ENCODE measurements around the gene LARGE1.

The LARGE1 gene

GRCh38 chr22:33539202-33539901, 380.9 kb downstream of the LARGE1 start:
- no peak for DNase-seq

DNA sequence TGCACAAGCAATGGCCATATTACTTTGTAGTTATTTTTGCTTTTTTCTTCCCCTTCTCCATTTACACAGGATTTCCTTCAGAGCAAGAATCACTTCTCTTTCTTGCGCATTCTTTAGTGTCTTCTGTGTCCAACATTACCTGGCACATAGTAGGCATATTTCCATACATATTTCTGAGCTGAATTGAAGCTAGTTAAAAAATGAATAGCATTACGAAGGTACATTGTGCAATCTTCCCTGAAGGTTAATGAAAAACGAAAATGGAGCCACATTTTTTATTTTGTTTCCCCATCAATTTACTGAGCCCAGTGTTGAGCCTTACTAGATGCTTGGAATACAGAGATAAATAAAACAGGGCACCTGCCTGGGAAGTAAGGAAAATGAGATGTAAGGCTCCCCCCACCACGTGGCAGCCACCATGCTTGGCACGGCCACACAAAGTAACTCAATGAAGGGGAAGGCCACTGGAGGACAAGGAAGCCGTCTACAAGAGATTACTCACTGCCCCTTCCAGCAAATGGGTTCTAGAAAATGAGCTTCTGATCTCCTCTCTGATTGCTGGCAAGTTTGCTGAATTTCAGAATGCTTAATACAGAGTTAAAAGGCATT, 381.9 kb downstream of the LARGE1 start:
- DNase-seq, result no peak

- DNase-seq, result no peak
Measured at GRCh38 chr22:33537059-33537458, 383.2 kb downstream of the LARGE1 start.

DNA sequence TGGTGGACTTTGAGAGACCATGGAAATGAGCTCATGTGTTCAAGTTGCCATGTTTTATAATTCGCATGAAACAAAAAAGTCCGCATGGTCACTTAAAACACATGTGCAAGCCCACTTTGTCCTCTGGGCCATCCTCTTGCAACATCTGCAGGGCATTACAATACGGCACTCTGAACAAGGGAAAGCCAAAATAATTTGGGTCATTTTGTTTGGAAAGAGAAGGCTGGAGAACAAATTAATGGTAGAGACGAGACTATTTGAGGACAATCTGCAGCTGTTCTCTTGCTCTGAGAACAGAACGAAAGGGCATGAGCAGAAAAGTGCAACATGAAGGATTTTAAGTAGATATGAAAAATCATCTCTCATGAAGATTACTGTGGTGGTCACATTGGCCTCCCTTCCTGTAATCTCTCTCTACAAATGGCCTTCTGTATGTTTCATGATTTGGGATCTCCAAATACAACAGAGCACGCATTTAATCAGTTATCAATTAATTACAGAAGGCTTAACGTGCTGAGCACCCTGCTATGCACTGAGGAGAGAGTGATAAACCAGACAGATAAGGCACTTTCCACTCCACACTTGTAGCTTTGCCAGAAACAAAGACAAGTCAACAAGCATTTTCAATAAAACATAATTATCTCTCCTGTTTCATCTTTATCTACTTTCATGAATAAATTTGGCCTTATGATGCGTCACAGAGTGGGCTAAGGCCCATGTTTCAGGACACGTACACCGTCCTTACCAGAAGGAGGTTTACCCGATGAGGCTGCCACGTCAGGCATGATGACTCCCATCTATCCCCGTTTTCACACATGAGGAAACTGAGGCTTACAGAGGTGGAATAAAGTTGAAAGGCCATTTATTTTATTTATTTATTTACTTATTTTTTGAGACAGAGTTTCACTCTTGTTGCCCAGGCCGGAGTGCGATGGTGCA, 384.1 kb downstream of the LARGE1 start:
- DNase-seq, result no peak

DNA sequence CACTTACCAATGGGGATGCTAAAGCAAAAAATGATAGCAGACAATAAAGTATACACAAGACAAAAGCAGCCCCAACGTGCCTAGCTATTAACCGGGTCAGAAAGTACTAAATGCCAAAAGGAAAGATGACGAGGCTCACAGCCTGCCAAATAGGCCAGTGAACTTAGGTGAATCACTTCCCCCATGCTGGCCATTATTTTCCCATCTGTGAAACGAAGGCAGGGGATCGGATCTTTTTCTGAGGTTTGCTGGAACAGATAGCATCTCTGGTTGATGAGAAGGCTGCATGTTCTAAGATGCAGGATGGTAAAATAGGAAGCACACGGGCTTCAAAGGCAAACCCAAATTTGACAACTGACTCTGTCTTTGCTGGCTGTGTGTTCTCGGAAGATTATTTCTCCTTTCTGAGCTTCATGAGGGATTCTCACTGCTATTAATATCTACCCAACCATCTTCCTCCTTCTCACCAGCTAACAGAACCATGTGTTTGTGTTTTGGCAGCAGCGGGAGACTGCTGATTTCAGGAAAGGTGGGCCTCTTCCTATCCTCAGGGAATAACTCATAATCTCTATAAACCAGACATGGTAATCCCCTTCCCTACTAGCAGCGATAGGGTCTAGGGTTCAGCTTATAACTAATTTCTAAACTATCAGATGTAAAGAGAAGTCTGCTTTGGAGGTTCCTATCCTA, 390.7 kb downstream of the LARGE1 start:
- DNase-seq, result no peak

DNA sequence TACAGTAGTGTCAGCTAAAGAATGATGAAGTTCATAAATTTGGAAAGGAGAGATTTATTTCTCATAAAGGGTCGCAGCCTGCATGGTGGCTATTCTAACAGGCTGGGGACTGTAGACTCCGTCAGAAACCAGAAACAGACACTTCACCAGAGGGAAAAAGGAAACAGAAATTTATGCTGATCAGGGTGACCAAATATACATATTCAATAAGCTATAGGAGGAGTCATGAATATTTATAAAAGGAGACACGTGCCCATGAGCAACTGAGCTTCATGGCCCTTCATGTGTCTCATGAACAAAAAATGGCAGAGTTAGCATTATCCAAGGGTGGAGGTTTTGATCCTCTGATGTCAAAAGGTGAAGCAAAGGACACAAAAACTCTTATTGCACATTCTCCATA, 392.1 kb downstream of the LARGE1 start:
- no peak for DNase-seq

DNA sequence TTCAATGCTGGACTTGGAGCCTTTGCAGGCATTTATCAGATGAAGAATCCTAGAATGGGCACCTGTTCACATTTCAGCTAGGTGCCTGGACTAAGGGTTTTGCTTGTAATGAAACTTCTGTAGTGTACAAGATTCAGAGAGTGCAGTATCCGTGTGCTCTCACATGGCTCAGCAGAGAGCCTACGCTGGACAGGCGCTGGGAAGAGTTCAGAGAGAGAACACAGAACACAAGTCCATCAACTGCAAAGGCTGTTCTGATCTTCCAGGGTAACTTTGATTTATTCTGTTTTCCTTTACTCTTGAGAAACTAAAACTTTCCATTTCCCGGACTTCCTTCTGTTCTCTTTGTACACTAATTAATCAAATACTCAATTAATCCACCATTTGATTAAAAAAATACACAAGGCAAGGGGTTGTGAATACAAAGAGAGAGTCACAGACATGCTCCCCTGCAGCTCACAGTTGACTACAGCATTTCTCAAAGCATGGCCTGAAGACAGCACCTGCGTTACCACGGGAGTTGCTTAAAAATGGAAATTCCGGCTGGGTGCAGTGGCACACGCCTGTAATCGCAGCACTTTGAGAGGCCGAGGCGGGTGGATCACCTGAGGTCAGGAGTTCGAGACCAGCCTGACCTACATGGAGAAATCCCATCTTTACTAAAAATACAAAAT, 393.7 kb downstream of the LARGE1 start:
- DNase-seq, result no peak

GRCh38 chr22:33524511-33525260, 395.6 kb downstream of the LARGE1 start:
- DNase-seq, result no peak

GRCh38 chr22:33521879-33522665, 398.2 kb downstream of the LARGE1 start:
- DNase-seq, result no peak

- DNase-seq, result no peak
Measured at GRCh38 chr22:33520904-33521780, 399.1 kb downstream of the LARGE1 start.

- no peak for DNase-seq
Measured at GRCh38 chr22:33519974-33520903, 400.0 kb downstream of the LARGE1 start.

DNA sequence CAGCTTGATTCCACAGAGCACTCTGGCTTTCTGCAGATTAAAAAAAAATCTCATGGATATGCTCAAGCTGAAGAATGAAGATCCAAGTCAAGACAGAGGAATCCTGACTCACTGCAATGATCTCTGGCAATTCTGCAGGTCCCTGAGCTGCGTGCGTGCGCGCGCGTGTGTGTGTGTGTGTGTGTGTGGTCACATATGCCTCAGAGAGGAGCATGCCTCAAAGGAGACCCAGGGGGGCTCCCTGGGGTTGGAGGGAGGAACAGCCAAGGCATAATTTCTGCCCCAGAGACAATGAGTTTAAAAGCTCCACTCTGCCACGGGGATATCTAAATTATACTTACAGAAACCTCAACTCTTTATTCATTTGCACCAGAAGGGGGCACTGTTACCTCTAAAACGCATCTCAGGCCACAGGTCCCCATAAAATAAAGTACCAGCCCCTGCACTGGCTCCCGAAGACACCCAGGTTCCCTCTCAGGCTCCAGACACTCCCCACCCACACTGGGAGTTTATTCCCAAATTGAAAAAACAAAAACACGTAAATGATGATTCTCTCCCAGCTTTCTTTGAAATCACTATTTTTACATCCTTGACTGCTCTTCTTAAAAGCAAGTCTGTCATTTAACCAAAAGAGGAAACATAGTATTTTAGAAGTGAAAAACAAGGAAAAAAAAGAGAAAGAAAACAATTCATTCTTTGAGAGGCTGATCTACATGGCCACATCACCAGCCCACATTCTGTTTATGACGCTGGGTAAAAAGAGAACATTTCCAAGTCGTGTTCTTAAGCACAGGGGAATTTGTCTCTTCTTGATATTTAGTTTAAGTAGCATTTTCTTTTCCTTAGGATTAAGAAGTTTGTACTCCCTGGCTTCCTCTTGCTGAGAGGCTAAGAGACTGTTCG, 401.0 kb downstream of the LARGE1 start:
- no peak for DNase-seq

DNA sequence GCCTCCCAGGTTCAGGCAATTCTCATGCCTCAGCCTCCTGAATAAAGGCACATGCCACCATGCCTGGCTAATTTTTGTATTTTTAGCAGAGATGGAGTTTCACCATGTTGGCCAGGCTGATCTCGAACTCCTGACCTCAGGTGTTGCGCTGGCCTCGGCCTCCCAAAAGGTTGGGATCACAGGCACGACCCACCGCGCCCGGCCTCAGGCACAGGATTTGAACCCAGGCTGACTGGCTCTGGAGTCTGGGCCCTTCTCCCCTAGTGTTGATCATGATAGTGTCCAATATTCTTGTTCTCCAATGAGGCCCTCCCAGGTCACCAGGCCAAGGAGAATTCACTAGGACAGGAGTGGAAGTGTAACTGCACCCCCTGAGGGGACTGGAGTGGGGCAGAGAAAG, 401.9 kb downstream of the LARGE1 start:
- DNase-seq, result no peak

DNA sequence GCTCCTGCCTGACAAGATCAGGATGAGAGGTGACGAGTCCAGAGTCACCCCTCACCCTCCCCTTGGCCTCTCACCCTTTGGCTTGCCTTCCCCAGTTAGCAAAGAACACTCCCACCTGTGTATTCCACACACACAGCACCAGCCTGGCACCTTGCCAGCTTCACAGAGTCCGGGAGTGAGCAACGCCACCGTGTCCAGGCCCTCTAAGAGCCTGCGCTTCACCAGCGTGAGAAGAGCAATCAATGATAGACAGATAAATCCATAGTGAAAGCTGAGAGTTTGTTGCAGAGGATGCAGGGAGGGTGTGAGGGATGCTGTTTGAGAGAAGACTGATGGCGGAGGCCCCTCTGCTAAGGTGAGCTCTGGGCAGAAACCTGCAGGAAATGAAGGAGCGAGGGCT, 404.5 kb downstream of the LARGE1 start:
- no peak for DNase-seq

GRCh38 chr22:33513388-33514338, 406.6 kb downstream of the LARGE1 start:
- DNase-seq, result no peak

DNA sequence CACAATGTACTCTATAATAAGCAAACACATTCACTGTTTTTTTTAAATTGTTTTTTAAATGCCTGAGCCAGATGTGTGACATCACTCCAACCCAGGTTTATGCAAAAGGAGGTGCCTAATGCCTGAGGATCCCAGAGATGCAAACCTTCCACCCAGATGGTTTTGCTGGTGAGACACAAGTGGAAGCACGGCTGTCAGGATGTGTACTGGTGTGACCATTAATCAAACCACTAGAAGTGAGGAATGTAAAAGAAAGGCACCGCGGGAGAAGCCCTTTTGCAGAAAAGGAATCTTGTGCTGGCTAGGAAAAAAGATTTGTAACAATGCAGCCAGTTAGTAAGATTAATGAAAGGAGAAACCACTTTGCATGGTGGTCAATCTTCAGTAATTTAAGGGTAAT, 407.4 kb downstream of the LARGE1 start:
- DNase-seq, result no peak

All from stimulated activated naive CD4-positive, alpha-beta T cell (primary cell).